ENCODE data around the gene GDPD4. TPM values are rescaled to one million over a fixed set of nuclear protein-coding genes. Genes with fewer than 3 reads are reported as not detected.

The GDPD4 gene
- total RNA-seq, 1 donor from 2014 or later, result not detected

DNA sequence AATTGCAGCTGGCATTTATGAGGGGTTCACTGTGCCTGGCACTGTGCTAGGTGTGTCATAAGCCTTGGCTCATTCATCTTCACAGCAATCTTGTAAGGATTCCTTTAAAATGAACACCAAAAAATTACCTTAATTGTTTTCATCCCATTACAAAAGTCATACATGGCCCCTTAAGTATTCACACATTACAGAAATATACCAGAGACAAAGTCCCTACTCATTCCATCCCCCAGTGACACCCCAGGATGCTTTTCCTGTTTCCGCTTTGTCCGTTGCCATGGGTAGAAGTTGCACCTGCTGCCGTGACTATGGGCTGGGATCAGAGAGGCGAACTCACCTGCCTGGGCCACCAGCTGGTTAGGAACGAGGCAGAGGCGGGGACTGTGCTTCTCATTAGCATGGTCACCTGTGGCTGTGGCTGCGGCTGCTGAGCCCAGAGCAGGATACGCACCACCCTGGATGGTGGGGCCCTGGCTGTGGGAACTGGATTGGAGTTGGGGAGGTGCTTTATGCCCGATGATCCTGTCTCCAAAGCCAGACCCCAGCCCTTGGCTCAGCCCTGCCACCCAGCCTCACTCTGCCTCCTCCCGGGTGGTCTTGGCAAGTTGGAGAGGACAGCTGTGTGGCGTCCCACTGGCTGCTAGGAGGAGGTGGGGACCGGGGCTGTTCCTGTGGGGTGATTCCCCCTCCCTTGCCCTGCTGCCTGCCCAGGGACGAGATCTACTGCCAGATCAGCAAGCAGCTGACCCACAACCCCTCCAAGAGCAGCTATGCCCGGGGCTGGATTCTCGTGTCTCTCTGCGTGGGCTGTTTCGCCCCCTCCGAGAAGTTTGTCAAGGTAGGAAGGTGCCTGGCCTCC is 112.6 kb downstream of the GDPD4 start:
- FAIRE-seq, result no peak
- no peak overlapping the region for H3K4me3 ChIP-seq (ENCODE audit: low read depth, low read length)
- TF ChIP-seq, protein P1, sequence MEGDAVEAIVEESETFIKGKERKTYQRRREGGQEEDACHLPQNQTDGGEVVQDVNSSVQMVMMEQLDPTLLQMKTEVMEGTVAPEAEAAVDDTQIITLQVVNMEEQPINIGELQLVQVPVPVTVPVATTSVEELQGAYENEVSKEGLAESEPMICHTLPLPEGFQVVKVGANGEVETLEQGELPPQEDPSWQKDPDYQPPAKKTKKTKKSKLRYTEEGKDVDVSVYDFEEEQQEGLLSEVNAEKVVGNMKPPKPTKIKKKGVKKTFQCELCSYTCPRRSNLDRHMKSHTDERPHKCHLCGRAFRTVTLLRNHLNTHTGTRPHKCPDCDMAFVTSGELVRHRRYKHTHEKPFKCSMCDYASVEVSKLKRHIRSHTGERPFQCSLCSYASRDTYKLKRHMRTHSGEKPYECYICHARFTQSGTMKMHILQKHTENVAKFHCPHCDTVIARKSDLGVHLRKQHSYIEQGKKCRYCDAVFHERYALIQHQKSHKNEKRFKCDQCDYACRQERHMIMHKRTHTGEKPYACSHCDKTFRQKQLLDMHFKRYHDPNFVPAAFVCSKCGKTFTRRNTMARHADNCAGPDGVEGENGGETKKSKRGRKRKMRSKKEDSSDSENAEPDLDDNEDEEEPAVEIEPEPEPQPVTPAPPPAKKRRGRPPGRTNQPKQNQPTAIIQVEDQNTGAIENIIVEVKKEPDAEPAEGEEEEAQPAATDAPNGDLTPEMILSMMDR (IDR thresholded peaks at IDR 0.05; ENCODE audit: insufficient read depth, low read length, severe bottlenecking), result no peak
- H3K36me3 ChIP-seq (ENCODE audit: control insufficient read depth, insufficient read depth, low read length), result no peaks in the 10 kb centered on the region
- no peak for DNase-seq (ENCODE audit: low read depth)
- H3K27me3 ChIP-seq (ENCODE audit: control insufficient read depth, insufficient read depth, low read length), result no peaks in the 10 kb centered on the region

DNA sequence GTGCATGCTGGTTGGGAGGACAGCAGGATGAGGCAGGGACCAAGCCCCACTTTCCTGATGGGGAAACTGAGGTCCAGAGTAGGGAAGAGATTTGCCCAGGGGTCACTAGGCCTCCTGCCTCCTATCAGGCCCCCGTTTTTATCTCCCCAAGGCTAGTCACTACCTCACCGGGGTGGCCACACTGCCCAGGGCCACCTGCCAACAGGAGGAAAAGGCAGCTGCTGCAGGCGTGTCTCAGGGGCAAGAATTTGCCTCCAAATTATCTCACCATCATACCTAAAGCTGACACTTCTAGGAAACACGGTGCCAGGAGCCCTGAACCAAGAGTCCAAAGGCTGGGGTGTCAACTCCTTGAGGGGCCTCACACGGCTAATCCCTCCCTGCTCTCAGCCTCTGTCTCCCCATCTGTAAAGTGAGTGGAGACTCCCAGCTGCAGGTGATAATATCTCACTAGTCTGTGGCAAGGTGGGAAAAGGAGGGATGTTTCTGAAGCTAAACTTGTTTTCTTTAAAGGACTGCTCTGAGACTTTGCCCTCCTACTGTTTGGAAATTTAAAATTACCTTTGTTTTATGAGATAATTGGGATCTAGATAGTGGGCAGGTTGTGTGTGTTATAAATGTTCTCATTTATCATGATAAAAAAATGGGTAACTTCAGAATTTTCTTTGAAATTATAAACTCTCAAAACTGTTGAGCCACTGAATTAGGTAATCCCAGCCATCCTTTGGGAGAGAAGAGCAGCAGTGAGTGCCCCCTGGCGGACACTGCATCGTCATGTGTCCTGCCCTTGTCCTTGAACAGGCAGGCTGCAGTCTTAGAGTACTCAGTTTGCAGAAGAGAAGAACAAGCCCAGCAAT is 113.5 kb downstream of the GDPD4 start:
- TF ChIP-seq, protein P1 (IDR thresholded peaks at IDR 0.05; ENCODE audit: insufficient read depth, low read length, severe bottlenecking), result peak; percentile 80
- FAIRE-seq (peak; percentile 40), DNase-seq (ENCODE audit: low read depth) (peak; percentile 59)
- Histone ChIP-seq H3K27me3 (ENCODE audit: control insufficient read depth, insufficient read depth, low read length) (no peaks in the 10 kb centered on the region), H3K4me3 (ENCODE audit: low read depth, low read length) (no peak overlapping the region), H3K36me3 (ENCODE audit: control insufficient read depth, insufficient read depth, low read length) (no peaks in the 10 kb centered on the region)

DNA sequence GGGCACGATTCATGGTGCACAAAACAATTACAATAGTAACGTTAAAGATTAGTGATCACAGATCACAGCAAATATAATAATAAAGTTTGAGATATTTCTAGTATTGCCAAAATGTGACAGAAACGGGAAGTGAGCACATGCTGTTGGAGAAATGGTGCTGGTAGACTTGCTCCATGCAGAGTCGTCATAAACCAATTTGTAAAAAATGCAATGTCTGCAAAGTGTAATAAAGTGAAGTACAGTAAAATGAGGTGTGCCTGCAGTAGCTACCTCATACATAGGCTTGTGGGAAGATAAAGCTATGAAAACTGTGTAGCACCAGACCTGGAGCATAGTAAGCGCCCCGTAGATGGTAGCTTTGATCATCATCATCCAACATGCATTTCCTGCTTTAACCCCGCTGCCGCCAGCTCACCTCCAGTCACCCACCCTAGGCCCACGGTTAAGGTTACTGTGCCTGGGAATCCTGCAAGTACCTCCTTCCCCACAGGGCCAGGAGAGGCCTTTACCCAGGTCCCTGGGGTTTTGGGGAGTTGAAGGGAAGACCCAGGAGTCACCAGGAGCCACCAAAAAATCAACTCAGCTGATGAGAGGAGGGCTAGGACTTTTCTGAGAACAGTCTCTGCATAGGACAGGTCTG is 114.3 kb downstream of the GDPD4 start:
- H3K4me3 ChIP-seq (ENCODE audit: low read depth, low read length), result no peak overlapping the region
- DNase-seq (ENCODE audit: low read depth) (no peak), FAIRE-seq (no peak)
- H3K36me3 ChIP-seq (ENCODE audit: control insufficient read depth, insufficient read depth, low read length), result no peaks in the 10 kb centered on the region
- no peaks in the 10 kb centered on the region for H3K27me3 ChIP-seq (ENCODE audit: control insufficient read depth, insufficient read depth, low read length)
- TF ChIP-seq, protein P1 (IDR thresholded peaks at IDR 0.05; ENCODE audit: insufficient read depth, low read length, severe bottlenecking), result no peak

DNA sequence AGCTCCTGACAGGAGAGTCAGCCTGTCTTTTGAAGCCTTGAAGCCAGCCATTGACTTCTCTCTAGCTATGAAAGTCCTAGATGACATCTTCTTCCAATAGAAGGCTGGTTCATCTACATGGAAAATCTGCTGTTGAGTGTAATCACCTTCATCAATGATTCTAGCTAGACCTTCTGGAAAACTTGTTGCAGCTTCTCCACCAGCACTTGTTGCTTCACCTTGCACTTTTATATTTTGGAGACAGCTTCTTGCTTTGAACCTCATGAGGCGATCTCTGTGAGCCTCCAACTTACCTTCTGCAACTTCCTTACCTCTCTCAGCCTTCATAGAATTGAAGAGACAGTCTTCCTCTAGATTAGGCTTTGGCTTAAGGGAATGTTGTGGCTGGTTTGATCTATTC is 115.2 kb downstream of the GDPD4 start:
- no peak overlapping the region for H3K4me3 ChIP-seq (ENCODE audit: low read depth, low read length)
- H3K27me3 ChIP-seq (ENCODE audit: control insufficient read depth, insufficient read depth, low read length), result no peaks in the 10 kb centered on the region
- no peaks in the 10 kb centered on the region for H3K36me3 ChIP-seq (ENCODE audit: control insufficient read depth, insufficient read depth, low read length)
- DNase-seq (ENCODE audit: low read depth), result no peak
- TF ChIP-seq, protein P1 (IDR thresholded peaks at IDR 0.05; ENCODE audit: insufficient read depth, low read length, severe bottlenecking), result no peak
- no peak for FAIRE-seq

DNA sequence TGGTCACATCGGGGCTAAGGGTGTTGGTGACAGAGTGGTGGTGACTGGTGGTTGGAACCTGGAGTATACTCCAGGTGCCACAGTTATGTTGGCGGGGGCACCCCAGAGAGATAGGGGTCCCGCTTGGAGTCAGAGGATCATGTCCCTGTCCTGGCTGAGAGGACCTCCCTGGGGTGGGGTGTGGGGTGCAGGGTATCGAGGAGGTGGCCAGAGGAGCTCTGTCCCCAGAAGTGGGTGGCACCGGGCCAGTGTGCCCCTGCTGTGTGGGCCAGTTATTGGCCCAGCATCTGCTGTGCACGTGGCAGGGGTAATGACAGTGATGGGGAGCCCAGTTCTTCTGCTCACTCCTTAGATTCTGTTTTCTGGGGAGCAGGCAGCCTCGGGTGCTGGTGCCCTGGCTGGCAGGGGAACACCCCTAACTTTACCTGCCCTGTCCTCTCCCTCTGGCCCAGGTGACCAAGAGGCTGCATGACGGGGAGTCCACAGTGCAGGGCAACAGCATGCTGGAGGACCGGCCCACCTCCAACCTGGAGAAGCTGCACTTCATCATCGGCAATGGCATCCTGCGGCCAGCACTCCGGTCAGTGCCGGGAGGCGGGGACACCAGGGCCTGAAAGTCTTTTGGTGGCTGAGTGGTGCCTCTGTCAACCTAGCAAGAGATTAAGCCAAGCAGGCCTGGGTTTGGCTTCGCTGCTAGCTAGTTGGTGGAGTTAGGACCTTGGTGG is 117.2 kb downstream of the GDPD4 start:
- TF ChIP-seq, protein P1 (IDR thresholded peaks at IDR 0.05; ENCODE audit: insufficient read depth, low read length, severe bottlenecking), result no peak
- H3K36me3 ChIP-seq (ENCODE audit: control insufficient read depth, insufficient read depth, low read length), result no peaks in the 10 kb centered on the region
- no peak for FAIRE-seq
- DNase-seq (ENCODE audit: low read depth), result no peak
- no peak overlapping the region for H3K4me3 ChIP-seq (ENCODE audit: low read depth, low read length)
- H3K27me3 ChIP-seq (ENCODE audit: control insufficient read depth, insufficient read depth, low read length), result no peaks in the 10 kb centered on the region
